Measurements from ENCODE around the gene BNC2. TPM values are rescaled to one million over a fixed set of nuclear protein-coding genes. Genes with fewer than 3 reads are reported as not detected.

Gene BNC2
- total RNA-seq, 4 donors from 2014 or later: 19.0 to 53.6 (median 25.3) TPM

GRCh38 chr9:16475996-16476395 lies 394.5 kb downstream of the BNC2 start:
- DNase-seq (ENCODE audit: low spot score) (no peak), ATAC-seq (ENCODE audit: low FRiP score) (no peak)
- no peak for TF ChIP-seq CTCF (IDR thresholded peaks at IDR 0.05)

- TF ChIP-seq CTCF (IDR thresholded peaks at IDR 0.05): no peak
- no peak for DNase-seq (ENCODE audit: low spot score)
- no peak for ATAC-seq (ENCODE audit: low FRiP score)
Measured at GRCh38 chr9:16475257-16475656, 395.2 kb downstream of the BNC2 start.

GRCh38 chr9:16469184-16469583 lies 401.3 kb downstream of the BNC2 start:
- TF ChIP-seq CTCF (IDR thresholded peaks at IDR 0.05): no peak

GRCh38 chr9:16461851-16462250 lies 408.6 kb downstream of the BNC2 start:
- no peak for TF ChIP-seq CTCF (IDR thresholded peaks at IDR 0.05)
- ATAC-seq (ENCODE audit: low FRiP score) (no peak), DNase-seq (ENCODE audit: low spot score) (no peak)

More at GRCh38 chr9:16469184-16469583, 401.3 kb downstream of the BNC2 start:
- ATAC-seq (ENCODE audit: low FRiP score) (no peak), DNase-seq (ENCODE audit: low spot score) (no peak)

GRCh38 chr9:16461137-16461840 lies 409.2 kb downstream of the BNC2 start:
- ATAC-seq (ENCODE audit: low FRiP score): no peak
- no peak for TF ChIP-seq CTCF (IDR thresholded peaks at IDR 0.05)
- DNase-seq (ENCODE audit: low spot score): no peak

GRCh38 chr9:16460696-16461095 lies 409.8 kb downstream of the BNC2 start:
- TF ChIP-seq CTCF (IDR thresholded peaks at IDR 0.05): no peak
- no peak for DNase-seq (ENCODE audit: low spot score)
- no peak for ATAC-seq (ENCODE audit: low FRiP score)

GRCh38 chr9:16459421-16460148 lies 410.9 kb downstream of the BNC2 start:
- ATAC-seq (ENCODE audit: low FRiP score): no peak
- TF ChIP-seq CTCF (IDR thresholded peaks at IDR 0.05): no peak
- DNase-seq (ENCODE audit: low spot score): no peak
